Measurements from ENCODE around the gene PTPRH. TPM values are rescaled to one million over a fixed set of nuclear protein-coding genes. Genes with fewer than 3 reads are reported as not detected.

The PTPRH gene
- total and polyA plus RNA-seq, 12 donors = 0.25 to 7.5 (median 2.4) TPM

GRCh38 chr19:55132453-55133129, 76.7 kb downstream of the PTPRH start:
- Histone ChIP-seq H3K36me3 (peaks cover 0 to 31% (median 0%) of the 10 kb centered on the region in 9 donors), H3K4me1 (no peaks in the 10 kb centered on the region), H3K9me3 (no peaks in the 10 kb centered on the region), H3K27me3 (peaks cover 0 to 28% (median 12%) of the 10 kb centered on the region in 7 donors), H3K4me3 (no peak overlapping the region), H3K27ac (no peak overlapping the region)
- ATAC-seq (no peak), DNase-seq (no peak)
- TF ChIP-seq CTCF (IDR thresholded peaks at IDR 0.05) = peak in 6 of 9 donors; percentile 6 to 45 (median 20)
- intact Hi-C loops (cut with DNase I) = loop anchor here in 1 of 10 donors (10.0 kb wide), 1 partner anchor 322 kb away; no protein-coding TSS in a partner anchor
- 50 to 57% methylated on average over 14 of the region's 14 CpGs for WGBS, 2 donors

- WGBS, 2 donors = 84 to 85% methylated on average over 15 to 16 of the region's 16 CpGs
- Histone ChIP-seq H3K4me1 (no peaks in the 10 kb centered on the region), H3K4me3 (no peak overlapping the region), H3K27me3 (peaks cover 0 to 28% (median 11%) of the 10 kb centered on the region in 7 donors), H3K36me3 (peaks cover 0 to 25% (median 0%) of the 10 kb centered on the region in 9 donors), H3K27ac (no peak overlapping the region), H3K9me3 (no peaks in the 10 kb centered on the region)
- intact Hi-C loops (cut with DNase I) = loop anchor here in 1 of 10 donors (10.0 kb wide), 1 partner anchor 323 kb away; no protein-coding TSS in a partner anchor
- ATAC-seq (no peak), DNase-seq (no peak)
- no peak for TF ChIP-seq CTCF (IDR thresholded peaks at IDR 0.05)
These were observed 77.9 kb downstream of the PTPRH start for GRCh38 chr19:55131421-55131820.

Small RNAs within 50 kb of the gene (microRNA-seq; reads per million reads assigned to microRNA genes)
- gene MIR6802 = 0.60 to 3.1 reads per million in 2 donors
- gene MIR6803 = 1.8 to 2.6 reads per million in 2 donors
- 0 reads per million in 2 donors for gene MIR6804

Other genes starting within 250 kb of the PTPRH start
- 1 to 10 TPM in 1 of 10 donors, under 1 TPM in 3, not detected in 6; 0.33 to 2.8 (median 0.53) TPM for gene NLRP2, start 243.1 kb downstream of the PTPRH start, total RNA-seq
- under 1 TPM in 1 of 2 donors, not detected in 1; 0.04 TPM for gene NLRP2, start 243.1 kb downstream of the PTPRH start, polyA plus RNA-seq
- gene GP6, start 171.2 kb downstream of the PTPRH start, total RNA-seq = under 1 TPM; 0.37 to 0.73 (median 0.46) TPM
- gene GP6, start 171.2 kb downstream of the PTPRH start, polyA plus RNA-seq = 1 to 10 TPM in 1 of 2 donors, under 1 TPM in 1; 0.58 to 1.5 TPM
- 10 to 100 TPM; 32.4 to 72.0 (median 54.5) TPM for gene RDH13, start 146.4 kb downstream of the PTPRH start, total RNA-seq
- gene RDH13, start 146.4 kb downstream of the PTPRH start, polyA plus RNA-seq = 10 to 100 TPM; 21.4 to 36.1 TPM
- gene EPS8L1, start 133.6 kb downstream of the PTPRH start, total RNA-seq = 1 to 10 TPM in 5 of 10 donors, under 1 TPM in 4, not detected in 1; 0.53 to 2.7 (median 1.1) TPM
- gene EPS8L1, start 133.6 kb downstream of the PTPRH start, polyA plus RNA-seq = 1 to 10 TPM; 3.7 to 7.9 TPM
- gene PPP1R12C, start 91.9 kb downstream of the PTPRH start, total RNA-seq = 100 to 1,000 TPM; 134 to 242 (median 193) TPM
- 100 to 1,000 TPM; 223 to 283 TPM for gene PPP1R12C, start 91.9 kb downstream of the PTPRH start, polyA plus RNA-seq
- gene TNNT1, start 60.3 kb downstream of the PTPRH start, total RNA-seq = 100 to 1,000 TPM in 5 of 10 donors, 10 to 100 TPM in 5; 19.7 to 234 (median 97.1) TPM
- 100 to 1,000 TPM in 1 of 2 donors, 10 to 100 TPM in 1; 32.3 to 721 TPM for gene TNNT1, start 60.3 kb downstream of the PTPRH start, polyA plus RNA-seq
- over 10,000 TPM in 4 of 10 donors, 1,000 to 10,000 TPM in 6; 3,000 to 12,900 (median 9,464) TPM for gene TNNI3, start 51.8 kb downstream of the PTPRH start, total RNA-seq
- gene TNNI3, start 51.8 kb downstream of the PTPRH start, polyA plus RNA-seq = over 10,000 TPM in 1 of 2 donors, 1,000 to 10,000 TPM in 1; 4,629 to 45,177 TPM
- 1 to 10 TPM in 8 of 10 donors, under 1 TPM in 2; 0.37 to 3.9 (median 2.4) TPM for gene DNAAF3, start 42.9 kb downstream of the PTPRH start, total RNA-seq
- gene DNAAF3, start 42.9 kb downstream of the PTPRH start, polyA plus RNA-seq = 1 to 10 TPM; 1.2 to 5.9 TPM
- 1 to 10 TPM in 1 of 10 donors, not detected in 9; 1.1 TPM for gene SYT5, start 29.2 kb downstream of the PTPRH start, total RNA-seq
- under 1 TPM in 1 of 2 donors, not detected in 1; under 0.01 TPM for gene SYT5, start 29.2 kb downstream of the PTPRH start, polyA plus RNA-seq
- 1 to 10 TPM in 9 of 10 donors, under 1 TPM in 1; 0.77 to 2.5 (median 1.9) TPM for gene TMEM86B, start 19.3 kb upstream of the PTPRH start, total RNA-seq
- gene TMEM86B, start 19.3 kb upstream of the PTPRH start, polyA plus RNA-seq = 1 to 10 TPM; 2.7 to 5.9 TPM
- 10 to 100 TPM; 31.1 to 51.3 (median 39.0) TPM for gene PPP6R1, start 49.5 kb upstream of the PTPRH start, total RNA-seq
- 10 to 100 TPM; 36.8 to 38.0 TPM for gene PPP6R1, start 49.5 kb upstream of the PTPRH start, polyA plus RNA-seq
- gene HSPBP1, start 70.6 kb upstream of the PTPRH start, total RNA-seq = 10 to 100 TPM; 26.7 to 41.6 (median 31.6) TPM
- 10 to 100 TPM; 54.2 to 83.7 TPM for gene HSPBP1, start 70.6 kb upstream of the PTPRH start, polyA plus RNA-seq
- gene BRSK1, start 74.5 kb upstream of the PTPRH start, total RNA-seq = 10 to 100 TPM in 2 of 10 donors, 1 to 10 TPM in 8; 2.3 to 12.6 (median 4.1) TPM
- 1 to 10 TPM; 1.8 to 2.0 TPM for gene BRSK1, start 74.5 kb upstream of the PTPRH start, polyA plus RNA-seq
- 1 to 10 TPM in 3 of 10 donors, under 1 TPM in 4, not detected in 3; 0.41 to 6.5 (median 0.75) TPM for gene TMEM150B, start 115.8 kb upstream of the PTPRH start, total RNA-seq
- gene TMEM150B, start 115.8 kb upstream of the PTPRH start, polyA plus RNA-seq = under 1 TPM in 1 of 2 donors, not detected in 1; 0.38 TPM
- 1 to 10 TPM; 4.0 to 9.2 (median 6.9) TPM for gene KMT5C, start 130.4 kb upstream of the PTPRH start, total RNA-seq
- 10 to 100 TPM in 1 of 2 donors, 1 to 10 TPM in 1; 4.7 to 12.4 TPM for gene KMT5C, start 130.4 kb upstream of the PTPRH start, polyA plus RNA-seq
- not detected for gene COX6B2, start 145.2 kb upstream of the PTPRH start, total RNA-seq
- gene COX6B2, start 145.2 kb upstream of the PTPRH start, polyA plus RNA-seq = not detected
- not detected for gene GARIN5B, start 153.8 kb upstream of the PTPRH start, total RNA-seq
- gene GARIN5B, start 153.8 kb upstream of the PTPRH start, polyA plus RNA-seq = not detected
- not detected for gene IL11, start 161.0 kb upstream of the PTPRH start, total RNA-seq
- gene IL11, start 161.0 kb upstream of the PTPRH start, polyA plus RNA-seq = under 1 TPM; 0.30 to 0.37 TPM
- gene TMEM190, start 167.3 kb upstream of the PTPRH start, total RNA-seq = not detected
- gene TMEM190, start 167.3 kb upstream of the PTPRH start, polyA plus RNA-seq = not detected
- 1 to 10 TPM in 2 of 10 donors, under 1 TPM in 6, not detected in 2; 0.25 to 1.3 (median 0.49) TPM for gene TMEM238, start 174.8 kb upstream of the PTPRH start, total RNA-seq
- under 1 TPM in 1 of 2 donors, not detected in 1; 0.06 TPM for gene TMEM238, start 174.8 kb upstream of the PTPRH start, polyA plus RNA-seq
- 1,000 to 10,000 TPM in 1 of 10 donors, 100 to 1,000 TPM in 9; 473 to 1,031 (median 577) TPM for gene RPL28, start 176.4 kb upstream of the PTPRH start, total RNA-seq
- 1,000 to 10,000 TPM in 1 of 2 donors, 100 to 1,000 TPM in 1; 776 to 1,617 TPM for gene RPL28, start 176.4 kb upstream of the PTPRH start, polyA plus RNA-seq
- 10 to 100 TPM; 25.0 to 42.1 (median 30.7) TPM for gene UBE2S, start 198.3 kb upstream of the PTPRH start, total RNA-seq
- 10 to 100 TPM in 1 of 2 donors, 1 to 10 TPM in 1; 8.0 to 25.5 TPM for gene UBE2S, start 198.3 kb upstream of the PTPRH start, polyA plus RNA-seq
- not detected for gene SHISA7, start 233.8 kb upstream of the PTPRH start, total RNA-seq
- under 1 TPM in 1 of 2 donors, not detected in 1; under 0.01 TPM for gene SHISA7, start 233.8 kb upstream of the PTPRH start, polyA plus RNA-seq